HG02973 (cell line): ENCODE data around the gene SPATA2L.
A peak's percentile ranks its signal among the peaks of the same experiment; 100 is the strongest.

Source experiments
- ATAC-seq: cut with Tn5 transposase; IDR thresholded peaks from one replicate; pipeline ENCODE4 v1.9.1; 2021; ENCODE audit warnings: moderate library complexity; ENCODE audit not compliant: unreplicated experiment

Gene SPATA2L

GRCh38 chr16:89660146-89660545 is 41.4 kb downstream of the SPATA2L start:
- no peak for ATAC-seq

- ATAC-seq, result no peak
Measured at GRCh38 chr16:89658221-89658879, 43.2 kb downstream of the SPATA2L start.

GRCh38 chr16:89657442-89658220 is 43.9 kb downstream of the SPATA2L start, which contains the start of the genes CHMP1A and SPATA33:
Gene CHMP1A, minus strand, starts transcription at chr16:89657708. Its CDS starts 120 bp downstream, at chr16:89657588.
Gene SPATA33, plus strand, starts transcription at chr16:89657836. Its CDS starts 76 bp downstream, at chr16:89657912.
- ATAC-seq, result peak; percentile 79

- no peak for ATAC-seq
Measured at GRCh38 chr16:89656435-89657121, 44.9 kb downstream of the SPATA2L start.

- no peak for ATAC-seq
Measured at GRCh38 chr16:89655062-89655643, 46.4 kb downstream of the SPATA2L start.

GRCh38 chr16:89653656-89654295 is 47.7 kb downstream of the SPATA2L start:
- no peak for ATAC-seq

- no peak for ATAC-seq
Measured at GRCh38 chr16:89651584-89651983, 49.9 kb downstream of the SPATA2L start.

- no peak for ATAC-seq
Measured at GRCh38 chr16:89646906-89647305, 54.6 kb downstream of the SPATA2L start.
